Urothelium cell line (cell line): Measurements from ENCODE around the gene NR0B2.

ENCODE experiments used
- DNase-seq: peaks from one replicate; pipeline ENCODE4 v3.0.0; 2011; ENCODE audit warnings: low spot score, mixed read lengths
- FAIRE-seq: peaks from 2 replicates; lab custom pipeline; 2011; peaks lifted over from hg19 to GRCh38; lab: Jason Lieb, UNC

NR0B2 gene

GRCh38 chr1:26938004-26938658 lies 24.4 kb upstream of the NR0B2 start:
- FAIRE-seq, result no peak
- no peak for DNase-seq

- FAIRE-seq (no peak), DNase-seq (no peak)
Observed at GRCh38 chr1:26936823-26937222, 23.0 kb upstream of the NR0B2 start.

- DNase-seq (no peak), FAIRE-seq (no peak)
Observed at GRCh38 chr1:26932531-26932930, 18.8 kb upstream of the NR0B2 start.

GRCh38 chr1:26923711-26924110 lies 9.9 kb upstream of the NR0B2 start:
- no peak for FAIRE-seq
- DNase-seq, result no peak

- DNase-seq, result no peak
- FAIRE-seq, result no peak
Observed at GRCh38 chr1:26922901-26923300, 9.1 kb upstream of the NR0B2 start.

- no peak for FAIRE-seq
- DNase-seq, result no peak
Observed at GRCh38 chr1:26922431-26922729, 8.6 kb upstream of the NR0B2 start.

GRCh38 chr1:26921540-26922430 lies 8.0 kb upstream of the NR0B2 start, which contains the start of gene NUDC:
Gene NUDC (plus strand): TSS chr1:26921743. CDS start chr1:26921849, 106 bp downstream.
- DNase-seq (peak; percentile 98), FAIRE-seq (peak; percentile 97)

- FAIRE-seq, result no peak
- DNase-seq, result no peak
Observed at GRCh38 chr1:26921126-26921539, 7.4 kb upstream of the NR0B2 start.

- no peak for DNase-seq
- FAIRE-seq, result no peak
Observed at GRCh38 chr1:26915204-26915842, 1.5 kb upstream of the NR0B2 start.

- FAIRE-seq, result no peak
Observed at GRCh38 chr1:26913389-26913753, 404 bp downstream of the NR0B2 start.

GRCh38 chr1:26912147-26912490 lies 1.7 kb downstream of the NR0B2 start:
- no peak for FAIRE-seq

More at GRCh38 chr1:26913389-26913753, 404 bp downstream of the NR0B2 start:
- no peak for DNase-seq

GRCh38 chr1:26911399-26912146 lies 2.2 kb downstream of the NR0B2 start:
- FAIRE-seq, result no peak
- DNase-seq, result no peak

More at GRCh38 chr1:26912147-26912490, 1.7 kb downstream of the NR0B2 start:
- no peak for DNase-seq

GRCh38 chr1:26910343-26911160 lies 3.2 kb downstream of the NR0B2 start:
- FAIRE-seq, result no peak
- DNase-seq, result no peak

- no peak for DNase-seq
- FAIRE-seq, result no peak
Observed at GRCh38 chr1:26909951-26910342, 3.8 kb downstream of the NR0B2 start.

- DNase-seq (peak; percentile 33), FAIRE-seq (no peak)
Observed at GRCh38 chr1:26907071-26907917, 6.5 kb downstream of the NR0B2 start.

- FAIRE-seq (no peak), DNase-seq (no peak)
Observed at GRCh38 chr1:26900815-26901511, 12.8 kb downstream of the NR0B2 start.

- DNase-seq (peak; percentile 92), FAIRE-seq (peak; percentile 50)
Observed at GRCh38 chr1:26900001-26900814, 13.6 kb downstream of the NR0B2 start, which contains the start of gene GPATCH3. Gene GPATCH3 (minus strand): TSS chr1:26900467. CDS start chr1:26900442, 25 bp downstream.

GRCh38 chr1:26897351-26897750 lies 16.4 kb downstream of the NR0B2 start:
- no peak for DNase-seq
- FAIRE-seq, result no peak
